Measurements from ENCODE around the gene CTDP1.

- TF ChIP-seq, protein P1, sequence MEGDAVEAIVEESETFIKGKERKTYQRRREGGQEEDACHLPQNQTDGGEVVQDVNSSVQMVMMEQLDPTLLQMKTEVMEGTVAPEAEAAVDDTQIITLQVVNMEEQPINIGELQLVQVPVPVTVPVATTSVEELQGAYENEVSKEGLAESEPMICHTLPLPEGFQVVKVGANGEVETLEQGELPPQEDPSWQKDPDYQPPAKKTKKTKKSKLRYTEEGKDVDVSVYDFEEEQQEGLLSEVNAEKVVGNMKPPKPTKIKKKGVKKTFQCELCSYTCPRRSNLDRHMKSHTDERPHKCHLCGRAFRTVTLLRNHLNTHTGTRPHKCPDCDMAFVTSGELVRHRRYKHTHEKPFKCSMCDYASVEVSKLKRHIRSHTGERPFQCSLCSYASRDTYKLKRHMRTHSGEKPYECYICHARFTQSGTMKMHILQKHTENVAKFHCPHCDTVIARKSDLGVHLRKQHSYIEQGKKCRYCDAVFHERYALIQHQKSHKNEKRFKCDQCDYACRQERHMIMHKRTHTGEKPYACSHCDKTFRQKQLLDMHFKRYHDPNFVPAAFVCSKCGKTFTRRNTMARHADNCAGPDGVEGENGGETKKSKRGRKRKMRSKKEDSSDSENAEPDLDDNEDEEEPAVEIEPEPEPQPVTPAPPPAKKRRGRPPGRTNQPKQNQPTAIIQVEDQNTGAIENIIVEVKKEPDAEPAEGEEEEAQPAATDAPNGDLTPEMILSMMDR (IDR thresholded peaks at IDR 0.05; ENCODE audit: low read length) = no peak
- TF ChIP-seq EZH2 (IDR thresholded peaks at IDR 0.05; ENCODE audit: borderline replicate concordance, low read length) = no peak
Measured at GRCh38 chr18:79779021-79779699, 99.6 kb downstream of the CTDP1 start.

All from OCI-LY1 (cell line).